Measurements from ENCODE around the gene CIZ1.

Gene CIZ1

GRCh38 chr9:128175726-128176125 is 15.6 kb downstream of the CIZ1 start:
- peaks cover 4% of the 10 kb centered on the region; the same call in 1 of the 2 replicates for H3K36me3 ChIP-seq (ENCODE audit: insufficient read depth)
- no peak overlapping the region for H3K4me2 ChIP-seq
- no peaks in the 10 kb centered on the region for H3K27me3 ChIP-seq (ENCODE audit: insufficient read depth, low read depth)
- H3K4me1 ChIP-seq (ENCODE audit: low read depth, poor library complexity, severe bottlenecking), result no peaks in the 10 kb centered on the region
- H3K27ac ChIP-seq, result no peak overlapping the region
- no peaks in the 10 kb centered on the region for H3K79me2 ChIP-seq (ENCODE audit: insufficient read depth, low read depth)
- H4K20me1 ChIP-seq (ENCODE audit: insufficient read depth), result no peaks in the 10 kb centered on the region
- H3K4me3 ChIP-seq (IDR thresholded peaks at IDR 0.05; ENCODE audit: insufficient read depth, low read depth, low read length), result no peak overlapping the region
- no peak overlapping the region for H3K9ac ChIP-seq
- no peak overlapping the region for H2AFZ ChIP-seq (ENCODE audit: low read depth)
- TF ChIP-seq CTCF (conservative IDR thresholded peaks at IDR 0.05; ENCODE audit: low read depth, low read length), result no peak

DNA sequence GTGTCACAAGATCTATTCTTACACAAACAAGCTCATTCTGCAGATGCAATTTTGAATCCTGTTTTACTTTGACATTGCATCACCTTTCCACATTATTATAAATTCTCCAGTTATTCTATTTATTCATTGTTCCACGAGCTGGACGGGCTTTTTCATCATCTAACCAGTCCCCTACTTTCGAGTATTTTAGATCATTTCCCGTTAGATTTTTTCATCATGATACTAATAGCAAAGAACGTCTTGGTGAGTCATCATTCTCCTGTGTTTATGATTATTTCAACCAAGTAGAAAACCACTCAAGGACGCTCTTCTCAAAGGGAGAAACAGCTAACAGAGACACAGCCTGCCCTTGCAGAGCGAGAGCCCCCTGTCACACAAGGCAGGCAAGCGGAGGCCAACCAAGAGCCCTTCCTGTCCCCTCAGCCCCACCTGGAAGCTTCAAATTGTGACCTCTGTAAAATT is 16.2 kb downstream of the CIZ1 start:
- H3K27ac ChIP-seq, result no peak overlapping the region
- no peaks in the 10 kb centered on the region for H4K20me1 ChIP-seq (ENCODE audit: insufficient read depth)
- H3K79me2 ChIP-seq (ENCODE audit: insufficient read depth, low read depth), result no peaks in the 10 kb centered on the region
- H3K36me3 ChIP-seq (ENCODE audit: insufficient read depth), result peaks cover 4% of the 10 kb centered on the region; the same call in 1 of the 2 replicates
- no peak overlapping the region for H3K9ac ChIP-seq
- H3K4me2 ChIP-seq, result no peak overlapping the region
- TF ChIP-seq CTCF (conservative IDR thresholded peaks at IDR 0.05; ENCODE audit: low read depth, low read length), result no peak
- H3K27me3 ChIP-seq (ENCODE audit: insufficient read depth, low read depth), result no peaks in the 10 kb centered on the region
- H3K4me3 ChIP-seq (IDR thresholded peaks at IDR 0.05; ENCODE audit: insufficient read depth, low read depth, low read length), result no peak overlapping the region
- no peaks in the 10 kb centered on the region for H3K4me1 ChIP-seq (ENCODE audit: low read depth, poor library complexity, severe bottlenecking)
- H2AFZ ChIP-seq (ENCODE audit: low read depth), result no peak overlapping the region

DNA sequence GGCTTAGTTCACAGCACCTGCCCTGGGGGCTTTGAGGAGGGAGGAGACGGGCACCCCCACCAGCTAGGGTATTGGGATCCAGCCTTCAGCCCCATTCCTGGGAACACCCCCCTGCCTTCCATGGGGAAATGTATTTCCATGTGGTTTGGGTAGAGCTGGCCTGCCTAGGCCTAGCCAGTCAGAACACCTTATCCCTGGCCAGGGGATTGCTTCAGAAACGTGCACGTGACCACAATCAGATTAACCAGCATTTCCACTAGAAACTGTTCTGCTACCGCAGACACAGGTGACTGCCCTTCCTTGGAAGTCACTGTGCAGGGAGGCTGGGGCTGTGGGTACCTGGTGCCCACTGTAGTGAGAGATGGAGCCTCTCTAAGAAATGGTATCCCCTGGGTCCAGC is 17.3 kb downstream of the CIZ1 start:
- H4K20me1 ChIP-seq (ENCODE audit: insufficient read depth), result no peaks in the 10 kb centered on the region
- H2AFZ ChIP-seq (ENCODE audit: low read depth), result no peak overlapping the region
- no peaks in the 10 kb centered on the region for H3K27me3 ChIP-seq (ENCODE audit: insufficient read depth, low read depth)
- peaks cover under 1% of the 10 kb centered on the region; the same call in 1 of the 2 replicates for H3K36me3 ChIP-seq (ENCODE audit: insufficient read depth)
- no peaks in the 10 kb centered on the region for H3K4me1 ChIP-seq (ENCODE audit: low read depth, poor library complexity, severe bottlenecking)
- no peak for TF ChIP-seq CTCF (conservative IDR thresholded peaks at IDR 0.05; ENCODE audit: low read depth, low read length)
- no peak overlapping the region for H3K4me3 ChIP-seq (IDR thresholded peaks at IDR 0.05; ENCODE audit: insufficient read depth, low read depth, low read length)
- H3K4me2 ChIP-seq, result no peak overlapping the region
- no peak overlapping the region for H3K9ac ChIP-seq
- no peak overlapping the region for H3K27ac ChIP-seq
- no peaks in the 10 kb centered on the region for H3K79me2 ChIP-seq (ENCODE audit: insufficient read depth, low read depth)

DNA sequence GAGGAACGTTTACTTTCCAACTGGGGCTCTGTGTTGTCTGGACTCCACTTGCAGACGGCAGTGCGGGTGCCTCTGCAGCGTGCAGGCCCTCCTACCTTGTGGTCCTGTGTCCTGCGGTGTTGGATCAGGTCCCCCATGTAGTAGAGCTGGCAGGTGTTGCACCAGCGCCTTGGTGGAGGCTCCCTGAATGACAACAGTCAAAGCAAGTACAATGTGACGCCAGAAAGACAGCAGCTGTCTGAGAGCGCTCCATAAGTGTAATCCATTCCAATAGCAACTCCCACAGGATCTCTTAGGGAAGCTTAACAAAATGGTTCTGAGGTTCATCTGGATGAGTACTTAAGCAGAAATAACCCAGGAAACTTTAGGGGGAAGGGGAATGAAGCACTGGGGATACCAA is 21.4 kb downstream of the CIZ1 start:
- H3K27ac ChIP-seq, result no peak overlapping the region
- H3K4me2 ChIP-seq, result no peak overlapping the region
- H3K4me1 ChIP-seq (ENCODE audit: low read depth, poor library complexity, severe bottlenecking), result no peaks in the 10 kb centered on the region
- H2AFZ ChIP-seq (ENCODE audit: low read depth), result no peak overlapping the region
- no peaks in the 10 kb centered on the region for H3K36me3 ChIP-seq (ENCODE audit: insufficient read depth)
- no peaks in the 10 kb centered on the region for H3K27me3 ChIP-seq (ENCODE audit: insufficient read depth, low read depth)
- H3K79me2 ChIP-seq (ENCODE audit: insufficient read depth, low read depth), result no peaks in the 10 kb centered on the region
- H3K4me3 ChIP-seq (IDR thresholded peaks at IDR 0.05; ENCODE audit: insufficient read depth, low read depth, low read length), result no peak overlapping the region
- no peak for TF ChIP-seq CTCF (conservative IDR thresholded peaks at IDR 0.05; ENCODE audit: low read depth, low read length)
- no peak overlapping the region for H3K9ac ChIP-seq
- no peaks in the 10 kb centered on the region for H4K20me1 ChIP-seq (ENCODE audit: insufficient read depth)
